ENCODE measurements around the gene SAPCD2.

DNA sequence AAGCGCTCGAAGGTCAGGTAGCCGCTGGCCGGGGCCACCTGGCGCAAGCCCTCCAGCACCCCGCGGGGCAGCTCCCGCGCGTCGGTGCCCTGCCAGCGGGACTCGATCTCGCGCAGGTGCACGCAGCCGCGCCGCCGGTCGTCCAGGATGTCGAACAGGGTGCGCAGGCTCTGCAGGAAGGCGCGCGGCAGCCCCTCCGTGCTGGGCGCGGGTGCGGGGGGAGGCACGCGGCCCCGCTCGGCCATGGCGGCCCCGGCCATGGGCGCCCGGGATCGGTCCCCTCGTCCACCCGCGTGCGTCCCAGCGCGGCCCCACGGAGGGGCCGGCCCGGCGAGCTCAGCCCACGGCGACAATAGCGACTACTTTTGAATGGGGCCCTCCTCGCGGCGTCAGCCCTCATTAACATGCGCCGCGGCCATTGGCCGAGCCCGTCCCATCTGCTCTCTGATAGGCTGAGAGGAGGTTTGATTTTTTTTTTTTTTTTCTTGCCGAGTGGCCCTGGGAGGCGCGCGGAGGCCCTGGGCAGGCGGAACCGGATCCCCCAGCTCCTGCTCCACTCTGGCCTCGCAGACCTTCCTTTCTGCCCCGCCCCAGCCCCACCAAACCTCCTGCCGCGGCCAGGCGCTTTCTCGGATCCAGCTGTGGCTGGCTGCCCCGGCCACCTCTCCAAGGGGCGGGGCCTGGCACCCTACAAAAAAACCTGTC lies at the start of gene SAPCD2:
- TF ChIP-seq CTCF (conservative IDR thresholded peaks at IDR 0.05) = no peak
- TF ChIP-seq ZFX (IDR thresholded peaks at IDR 0.05) = 0 out of 2 replicates have a peak, but pooled peaks have one; percentile 26
